HG03432 (cell line): ENCODE measurements around the gene RTRAF.
A peak's percentile ranks its signal among the peaks of the same experiment; 100 is the strongest.

Experiments used
- ATAC-seq: cut with Tn5 transposase; IDR thresholded peaks from one replicate; pipeline ENCODE4 v1.9.1; 2021; ENCODE audit warnings: mild to moderate bottlenecking, moderate library complexity; ENCODE audit not compliant: unreplicated experiment

RTRAF gene

GRCh38 chr14:52020161-52020714, 30.9 kb downstream of the RTRAF start:
- no peak for ATAC-seq

GRCh38 chr14:52020866-52021717, 31.7 kb downstream of the RTRAF start:
- ATAC-seq: peak; percentile 46

- peak; percentile 88 for ATAC-seq
These were observed 32.7 kb downstream of the RTRAF start for GRCh38 chr14:52021957-52022600.

- ATAC-seq: no peak
These were observed 34.2 kb downstream of the RTRAF start for GRCh38 chr14:52023518-52023917.

GRCh38 chr14:52025310-52025709, 36.0 kb downstream of the RTRAF start:
- no peak for ATAC-seq

GRCh38 chr14:52026017-52026660, 36.8 kb downstream of the RTRAF start:
- no peak for ATAC-seq

- no peak for ATAC-seq
These were observed 37.6 kb downstream of the RTRAF start for GRCh38 chr14:52026901-52027300.

GRCh38 chr14:52029881-52030280, 40.5 kb downstream of the RTRAF start:
- no peak for ATAC-seq

- ATAC-seq: no peak
These were observed 42.4 kb downstream of the RTRAF start for GRCh38 chr14:52031781-52032180.

- no peak for ATAC-seq
These were observed 43.0 kb downstream of the RTRAF start for GRCh38 chr14:52032204-52032801.

- no peak for ATAC-seq
These were observed 43.8 kb downstream of the RTRAF start for GRCh38 chr14:52033101-52033642.

- no peak for ATAC-seq
These were observed 49.9 kb downstream of the RTRAF start for GRCh38 chr14:52039124-52039815.

- ATAC-seq: no peak
These were observed 51.3 kb downstream of the RTRAF start for GRCh38 chr14:52040598-52040997.

GRCh38 chr14:52042371-52043289, 53.3 kb downstream of the RTRAF start:
- ATAC-seq: no peak

GRCh38 chr14:52043690-52044089, 54.3 kb downstream of the RTRAF start:
- no peak for ATAC-seq

GRCh38 chr14:52044791-52045522, 55.6 kb downstream of the RTRAF start:
- no peak for ATAC-seq

GRCh38 chr14:52046376-52046917, 57.1 kb downstream of the RTRAF start:
- ATAC-seq: no peak

- ATAC-seq: no peak
These were observed 58.8 kb downstream of the RTRAF start for GRCh38 chr14:52048116-52048515.
